SK-N-SH treated with all-trans-retinoic acid at 6 μM for 48 hours (cell line): ENCODE data around the gene KRT1.

Experiments
- ATAC-seq: fragments of 200-7000 bp; cut with Tn5 transposase; 3 replicates; pipeline ENCODE4 v1.9.1; 2020; ENCODE audit warnings: mild to moderate bottlenecking, moderate library complexity
- ARNTL ChIP-seq: fragments of 450-650 bp; formaldehyde crosslinking; IDR thresholded peaks from 2 replicates; pipeline ENCODE4 v1.5.0; 2020; ENCODE audit warnings: low read depth, mild to moderate bottlenecking, moderate library complexity, borderline replicate concordance
- CSDC2 ChIP-seq: fragments of 250-450 bp; sonication (Bioruptor Pico); IDR thresholded peaks from 2 replicates; pipeline ENCODE4 v1.5.0; 2020; ENCODE audit warnings: mild to moderate bottlenecking, moderate library complexity
- ESRRG ChIP-seq: fragments of 250-450 bp; sonication (Bioruptor Pico); IDR thresholded peaks from 2 replicates; pipeline ENCODE4 v1.6.1; 2021; ENCODE audit warnings: mild to moderate bottlenecking
- GLIS3 ChIP-seq: fragments of 250-450 bp; sonication (Bioruptor Pico); IDR thresholded peaks from 2 replicates; pipeline ENCODE4 v1.5.0; 2020; ENCODE audit warnings: mild to moderate bottlenecking, moderate library complexity
- ISL1 ChIP-seq: fragments of 250-450 bp; sonication (Bioruptor Pico); IDR thresholded peaks from 2 replicates; pipeline ENCODE4 v2.1.2; 2022; ENCODE audit warnings: mild to moderate bottlenecking, moderate library complexity
- OSR1 ChIP-seq: fragments of 250-450 bp; sonication (Bioruptor Pico); IDR thresholded peaks from 2 replicates; pipeline ENCODE4 v1.8.0; 2022; ENCODE audit warnings: moderate library complexity, mild to moderate bottlenecking, inconsistent platforms
- PPARA ChIP-seq: fragments of 250-450 bp; sonication (Bioruptor Pico); IDR thresholded peaks from 2 replicates; pipeline ENCODE4 v1.5.0; 2020; ENCODE audit warnings: mild to moderate bottlenecking, borderline replicate concordance
- RARB ChIP-seq: fragments of 250-450 bp; sonication (Bioruptor Pico); IDR thresholded peaks from 2 replicates; pipeline ENCODE4 v1.8.0; 2021; ENCODE audit warnings: mild to moderate bottlenecking, moderate library complexity
- SNAI2 ChIP-seq: fragments of 250-450 bp; sonication (Bioruptor Pico); IDR thresholded peaks from 2 replicates; pipeline ENCODE4 v1.5.0; 2020; ENCODE audit warnings: mild to moderate bottlenecking, moderate library complexity
- TCF4 ChIP-seq: fragments of 250-450 bp; sonication (Bioruptor Pico); IDR thresholded peaks from 2 replicates; pipeline ENCODE4 v1.8.0; 2021; ENCODE audit warnings: mild to moderate bottlenecking, moderate library complexity, borderline replicate concordance
- TOX ChIP-seq: fragments of 250-450 bp; sonication (Bioruptor Pico); IDR thresholded peaks from 2 replicates; pipeline ENCODE4 v1.8.0; 2021; ENCODE audit warnings: mild to moderate bottlenecking, moderate library complexity, borderline replicate concordance
- ZFP30 ChIP-seq: fragments of 450-650 bp; formaldehyde crosslinking; IDR thresholded peaks from 2 replicates; pipeline ENCODE4 v1.5.0; 2022; ENCODE audit warnings: mild to moderate bottlenecking, moderate library complexity
- ZNF565 ChIP-seq: fragments of 450-650 bp; formaldehyde crosslinking; conservative IDR thresholded peaks from 2 replicates; pipeline ENCODE4 v1.5.0; 2020; ENCODE audit warnings: low read depth, mild to moderate bottlenecking, moderate library complexity
- ZNF70 ChIP-seq: fragments of 450-650 bp; formaldehyde crosslinking; IDR thresholded peaks from 2 replicates; pipeline ENCODE4 v1.5.0; 2020; ENCODE audit warnings: mild to moderate bottlenecking, moderate library complexity
- ZNF8 ChIP-seq: fragments of 450-650 bp; formaldehyde crosslinking; IDR thresholded peaks from 2 replicates; pipeline ENCODE4 v1.5.0; 2020; ENCODE audit warnings: mild to moderate bottlenecking, moderate library complexity
- TF ChIP-seq, protein P1 (sequence below): fragments of 250-450 bp; sonication (Bioruptor Pico); IDR thresholded peaks from 2 replicates; pipeline ENCODE4 v1.5.0; 2020; ENCODE audit warnings: mild to moderate bottlenecking, moderate library complexity
- TF ChIP-seq, protein P2 (sequence below): fragments of 250-450 bp; sonication (Bioruptor Pico); IDR thresholded peaks from 2 replicates; pipeline ENCODE4 v1.8.0; 2020; ENCODE audit warnings: mild to moderate bottlenecking, moderate library complexity, borderline replicate concordance
- TF ChIP-seq, protein P3 (sequence below): fragments of 250-450 bp; sonication (Bioruptor Pico); IDR thresholded peaks from 2 replicates; pipeline ENCODE4 v1.5.1; 2020; ENCODE audit warnings: low read depth, mild to moderate bottlenecking, moderate library complexity
- TF ChIP-seq, protein P4 (sequence below): fragments of 250-450 bp; sonication (Bioruptor Pico); IDR thresholded peaks from 2 replicates; pipeline ENCODE4 v1.8.0; 2021; ENCODE audit warnings: low read depth, mild to moderate bottlenecking, moderate library complexity, borderline replicate concordance

Gene KRT1

DNA sequence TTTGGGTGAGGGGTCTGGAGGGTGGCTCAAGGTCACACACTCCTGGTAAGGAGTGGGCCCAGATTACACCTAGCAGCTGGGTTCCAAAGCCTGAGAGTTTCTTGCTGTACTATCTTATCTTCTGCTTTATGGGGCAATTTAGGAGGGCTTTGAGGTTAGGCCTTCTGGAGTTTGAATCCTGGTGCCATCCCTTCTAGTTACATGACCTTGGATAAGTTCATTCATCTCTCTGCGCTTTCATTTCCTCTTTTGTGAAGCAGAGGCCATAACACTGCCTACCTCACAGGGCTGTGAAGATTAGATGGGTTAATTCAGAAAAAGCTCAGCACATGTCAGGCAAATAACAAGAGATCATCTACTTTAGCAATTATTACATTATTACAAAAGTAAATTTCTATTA lies 30.5 kb upstream of the KRT1 start (continued):
- TF ChIP-seq, protein P1, sequence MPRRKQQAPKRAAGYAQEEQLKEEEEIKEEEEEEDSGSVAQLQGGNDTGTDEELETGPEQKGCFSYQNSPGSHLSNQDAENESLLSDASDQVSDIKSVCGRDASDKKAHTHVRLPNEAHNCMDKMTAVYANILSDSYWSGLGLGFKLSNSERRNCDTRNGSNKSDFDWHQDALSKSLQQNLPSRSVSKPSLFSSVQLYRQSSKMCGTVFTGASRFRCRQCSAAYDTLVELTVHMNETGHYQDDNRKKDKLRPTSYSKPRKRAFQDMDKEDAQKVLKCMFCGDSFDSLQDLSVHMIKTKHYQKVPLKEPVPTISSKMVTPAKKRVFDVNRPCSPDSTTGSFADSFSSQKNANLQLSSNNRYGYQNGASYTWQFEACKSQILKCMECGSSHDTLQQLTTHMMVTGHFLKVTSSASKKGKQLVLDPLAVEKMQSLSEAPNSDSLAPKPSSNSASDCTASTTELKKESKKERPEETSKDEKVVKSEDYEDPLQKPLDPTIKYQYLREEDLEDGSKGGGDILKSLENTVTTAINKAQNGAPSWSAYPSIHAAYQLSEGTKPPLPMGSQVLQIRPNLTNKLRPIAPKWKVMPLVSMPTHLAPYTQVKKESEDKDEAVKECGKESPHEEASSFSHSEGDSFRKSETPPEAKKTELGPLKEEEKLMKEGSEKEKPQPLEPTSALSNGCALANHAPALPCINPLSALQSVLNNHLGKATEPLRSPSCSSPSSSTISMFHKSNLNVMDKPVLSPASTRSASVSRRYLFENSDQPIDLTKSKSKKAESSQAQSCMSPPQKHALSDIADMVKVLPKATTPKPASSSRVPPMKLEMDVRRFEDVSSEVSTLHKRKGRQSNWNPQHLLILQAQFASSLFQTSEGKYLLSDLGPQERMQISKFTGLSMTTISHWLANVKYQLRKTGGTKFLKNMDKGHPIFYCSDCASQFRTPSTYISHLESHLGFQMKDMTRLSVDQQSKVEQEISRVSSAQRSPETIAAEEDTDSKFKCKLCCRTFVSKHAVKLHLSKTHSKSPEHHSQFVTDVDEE (CRISPR knock-in tag): no peak
- TF ChIP-seq ARNTL (CRISPR knock-in tag): no peak
- no peak for TF ChIP-seq TCF4 (CRISPR knock-in tag)
- TF ChIP-seq, protein P2, sequence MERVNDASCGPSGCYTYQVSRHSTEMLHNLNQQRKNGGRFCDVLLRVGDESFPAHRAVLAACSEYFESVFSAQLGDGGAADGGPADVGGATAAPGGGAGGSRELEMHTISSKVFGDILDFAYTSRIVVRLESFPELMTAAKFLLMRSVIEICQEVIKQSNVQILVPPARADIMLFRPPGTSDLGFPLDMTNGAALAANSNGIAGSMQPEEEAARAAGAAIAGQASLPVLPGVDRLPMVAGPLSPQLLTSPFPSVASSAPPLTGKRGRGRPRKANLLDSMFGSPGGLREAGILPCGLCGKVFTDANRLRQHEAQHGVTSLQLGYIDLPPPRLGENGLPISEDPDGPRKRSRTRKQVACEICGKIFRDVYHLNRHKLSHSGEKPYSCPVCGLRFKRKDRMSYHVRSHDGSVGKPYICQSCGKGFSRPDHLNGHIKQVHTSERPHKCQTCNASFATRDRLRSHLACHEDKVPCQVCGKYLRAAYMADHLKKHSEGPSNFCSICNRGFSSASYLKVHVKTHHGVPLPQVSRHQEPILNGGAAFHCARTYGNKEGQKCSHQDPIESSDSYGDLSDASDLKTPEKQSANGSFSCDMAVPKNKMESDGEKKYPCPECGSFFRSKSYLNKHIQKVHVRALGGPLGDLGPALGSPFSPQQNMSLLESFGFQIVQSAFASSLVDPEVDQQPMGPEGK (CRISPR knock-in tag): no peak
- TF ChIP-seq ZNF565 (CRISPR knock-in tag): no peak
- no peak for TF ChIP-seq SNAI2 (CRISPR knock-in tag)
- TF ChIP-seq ISL1 (CRISPR knock-in tag): no peak

DNA sequence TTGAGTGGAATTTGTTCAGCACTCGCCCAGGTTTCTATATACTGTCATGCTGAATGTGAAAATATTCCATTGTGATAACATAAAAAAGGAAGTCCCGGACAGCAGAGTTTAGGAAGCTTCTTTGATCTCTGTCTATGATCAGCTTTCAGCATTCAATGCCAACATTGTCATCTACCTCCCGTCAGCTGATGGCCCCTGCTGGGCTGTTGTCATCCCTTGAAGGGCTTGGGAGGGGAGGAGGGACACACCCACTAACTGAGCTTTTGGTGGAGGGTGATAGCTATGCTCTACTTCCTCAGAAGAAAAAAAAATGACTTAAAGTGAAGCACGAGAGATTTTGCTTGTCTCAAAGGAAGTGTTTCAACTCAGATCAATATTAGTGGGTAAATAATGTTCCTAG lies 27.8 kb upstream of the KRT1 start:
- no peak for TF ChIP-seq ESRRG (CRISPR knock-in tag)
- TF ChIP-seq, protein P2 (CRISPR knock-in tag): no peak
- TF ChIP-seq CSDC2 (CRISPR knock-in tag): no peak
- TF ChIP-seq RARB (CRISPR knock-in tag): no peak
- TF ChIP-seq OSR1: no peak
- no peak for TF ChIP-seq ARNTL (CRISPR knock-in tag)
- TF ChIP-seq, protein P3, sequence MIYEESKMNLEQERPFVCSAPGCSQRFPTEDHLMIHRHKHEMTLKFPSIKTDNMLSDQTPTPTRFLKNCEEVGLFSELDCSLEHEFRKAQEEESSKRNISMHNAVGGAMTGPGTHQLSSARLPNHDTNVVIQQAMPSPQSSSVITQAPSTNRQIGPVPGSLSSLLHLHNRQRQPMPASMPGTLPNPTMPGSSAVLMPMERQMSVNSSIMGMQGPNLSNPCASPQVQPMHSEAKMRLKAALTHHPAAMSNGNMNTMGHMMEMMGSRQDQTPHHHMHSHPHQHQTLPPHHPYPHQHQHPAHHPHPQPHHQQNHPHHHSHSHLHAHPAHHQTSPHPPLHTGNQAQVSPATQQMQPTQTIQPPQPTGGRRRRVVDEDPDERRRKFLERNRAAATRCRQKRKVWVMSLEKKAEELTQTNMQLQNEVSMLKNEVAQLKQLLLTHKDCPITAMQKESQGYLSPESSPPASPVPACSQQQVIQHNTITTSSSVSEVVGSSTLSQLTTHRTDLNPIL (CRISPR knock-in tag): no peak
- TF ChIP-seq TCF4 (CRISPR knock-in tag): no peak
- TF ChIP-seq, protein P1 (CRISPR knock-in tag): no peak
- TF ChIP-seq ISL1 (CRISPR knock-in tag): no peak
- no peak for TF ChIP-seq GLIS3 (CRISPR knock-in tag)
- TF ChIP-seq ZNF70: no peak
- no peak for TF ChIP-seq PPARA
- TF ChIP-seq ZNF565 (CRISPR knock-in tag): no peak
- no peak for TF ChIP-seq SNAI2 (CRISPR knock-in tag)
- no peak for TF ChIP-seq ZNF8
- no peak for TF ChIP-seq ZFP30 (CRISPR knock-in tag)
- TF ChIP-seq, all 23 proteins: peak for 0
- ATAC-seq: no peak

DNA sequence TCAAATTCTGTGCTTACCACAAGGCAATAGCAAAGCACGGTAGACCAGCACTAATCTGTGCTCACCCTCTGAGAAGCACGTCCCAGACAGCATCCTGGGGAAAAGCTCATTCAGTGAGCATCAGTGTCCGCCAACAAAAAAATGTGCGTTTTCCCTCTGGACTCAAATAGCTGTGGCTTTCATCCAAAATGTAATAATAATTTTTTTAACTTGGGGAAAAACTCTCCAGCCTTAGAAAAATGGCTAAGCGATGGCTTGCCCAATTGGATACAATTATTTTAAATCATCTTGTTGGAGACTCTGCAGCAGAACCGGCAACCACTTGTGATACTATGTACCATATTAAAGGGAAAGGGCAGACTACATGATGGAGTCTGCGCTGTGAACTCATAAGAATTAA lies 24.3 kb upstream of the KRT1 start:
- ATAC-seq: no peak
- TF ChIP-seq SNAI2 (CRISPR knock-in tag) (no peak), TOX (CRISPR knock-in tag) (no peak)
- TF ChIP-seq, protein P4, sequence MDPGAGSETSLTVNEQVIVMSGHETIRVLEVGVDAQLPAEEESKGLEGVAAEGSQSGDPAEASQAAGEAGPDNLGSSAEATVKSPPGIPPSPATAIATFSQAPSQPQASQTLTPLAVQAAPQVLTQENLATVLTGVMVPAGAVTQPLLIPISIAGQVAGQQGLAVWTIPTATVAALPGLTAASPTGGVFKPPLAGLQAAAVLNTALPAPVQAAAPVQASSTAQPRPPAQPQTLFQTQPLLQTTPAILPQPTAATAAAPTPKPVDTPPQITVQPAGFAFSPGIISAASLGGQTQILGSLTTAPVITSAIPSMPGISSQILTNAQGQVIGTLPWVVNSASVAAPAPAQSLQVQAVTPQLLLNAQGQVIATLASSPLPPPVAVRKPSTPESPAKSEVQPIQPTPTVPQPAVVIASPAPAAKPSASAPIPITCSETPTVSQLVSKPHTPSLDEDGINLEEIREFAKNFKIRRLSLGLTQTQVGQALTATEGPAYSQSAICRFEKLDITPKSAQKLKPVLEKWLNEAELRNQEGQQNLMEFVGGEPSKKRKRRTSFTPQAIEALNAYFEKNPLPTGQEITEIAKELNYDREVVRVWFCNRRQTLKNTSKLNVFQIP (CRISPR knock-in tag): no peak
- TF ChIP-seq, protein P3 (CRISPR knock-in tag): no peak
- TF ChIP-seq, all 23 proteins: peak for 0
